SK-N-MC (cell line): Measurements from ENCODE around the gene TCHP.

ENCODE experiments used
- DNase-seq: peaks from one replicate; pipeline ENCODE4 v3.0.0-alpha.2; 2011; ENCODE audit warnings: low read depth, low spot score
- H3K27ac ChIP-seq: fragments of 200-600 bp; sonication (generic); 2 replicates; pipeline ENCODE4 v1.5.1; 2016; ENCODE audit warnings: mixed run types
- H3K36me3 ChIP-seq: fragments of 200-600 bp; sonication (generic); 2 replicates; pipeline ENCODE4 v1.6.1; 2017; ENCODE audit warnings: antibody characterized with exemption, low read length, mixed read lengths; ENCODE audit not compliant: insufficient read depth
- H3K4me3 ChIP-seq: fragments of 200-600 bp; sonication (generic); 2 replicates; pipeline ENCODE4 v1.5.1; 2016
- H3K9ac ChIP-seq: fragments of 200-600 bp; sonication (generic); 2 replicates; pipeline ENCODE4 v1.8.0; 2017; ENCODE audit warnings: mixed run types, mixed read lengths; ENCODE audit not compliant: insufficient read length
- H3K9me3 ChIP-seq: fragments of 200-600 bp; sonication (generic); 2 replicates; pipeline ENCODE4 v1.6.1; 2017; ENCODE audit warnings: low read depth, mild to moderate bottlenecking, antibody characterized with exemption, low read length, moderate library complexity, mixed read lengths
- EZH2 ChIP-seq: fragments of 200-600 bp; sonication (generic); IDR thresholded peaks from one replicate; pipeline ENCODE4 v1.6.1; 2017; ENCODE audit warnings: antibody characterized with exemption
- FOXP2 ChIP-seq: optimal IDR thresholded peaks from 2 replicates; pipeline ENCODE3; 2011; ENCODE audit warnings: mild to moderate bottlenecking, moderate library complexity; ENCODE audit not compliant: insufficient read depth; ENCODE audit errors: extremely low read length, control extremely low read depth
- POLR2AphosphoS5 ChIP-seq: IDR thresholded peaks from 2 replicates; pipeline ENCODE4 v1.6.1; 2012; ENCODE audit warnings: mild to moderate bottlenecking, low read depth, low read length, borderline replicate concordance

The TCHP gene

DNA sequence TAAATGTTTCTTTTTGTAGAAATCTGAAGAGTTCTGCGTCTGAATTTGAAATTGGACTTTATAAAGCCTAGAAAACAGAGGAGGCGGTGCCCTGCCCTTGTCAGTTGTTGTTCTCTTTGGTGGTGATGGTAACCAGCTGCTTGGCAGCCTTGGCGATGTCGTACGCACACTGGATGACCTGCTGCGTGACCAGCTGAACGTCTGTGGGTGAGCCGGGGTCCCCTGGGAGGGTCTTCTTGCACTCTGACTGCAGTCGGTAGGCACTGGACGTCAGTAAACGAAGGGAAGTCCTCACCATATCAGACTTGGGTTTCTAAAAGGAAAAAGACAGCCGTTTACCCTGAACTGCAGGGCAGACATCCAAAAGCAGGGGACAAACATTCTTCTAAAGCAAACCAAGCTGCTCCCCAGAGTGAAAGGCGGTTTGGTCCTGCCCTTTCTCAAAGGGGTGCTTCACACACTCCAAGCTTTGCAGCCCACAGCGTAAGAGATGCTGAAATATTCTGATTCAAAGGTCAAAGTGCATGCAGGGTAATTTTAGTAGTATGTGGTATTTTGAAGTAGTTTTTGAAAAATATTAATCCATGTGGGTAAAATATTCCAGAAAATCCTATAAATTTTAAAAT, 32.9 kb downstream of the TCHP start:
- H3K9ac ChIP-seq: no peak overlapping the region
- no peak overlapping the region for H3K27ac ChIP-seq
- no peak overlapping the region for H3K4me3 ChIP-seq
- no peaks in the 10 kb centered on the region for H3K9me3 ChIP-seq
- H3K36me3 ChIP-seq: peaks cover 25% of the 10 kb centered on the region
- no peak for DNase-seq
- TF ChIP-seq POLR2AphosphoS5 (no peak), EZH2 (no peak), FOXP2 (no peak)

DNA sequence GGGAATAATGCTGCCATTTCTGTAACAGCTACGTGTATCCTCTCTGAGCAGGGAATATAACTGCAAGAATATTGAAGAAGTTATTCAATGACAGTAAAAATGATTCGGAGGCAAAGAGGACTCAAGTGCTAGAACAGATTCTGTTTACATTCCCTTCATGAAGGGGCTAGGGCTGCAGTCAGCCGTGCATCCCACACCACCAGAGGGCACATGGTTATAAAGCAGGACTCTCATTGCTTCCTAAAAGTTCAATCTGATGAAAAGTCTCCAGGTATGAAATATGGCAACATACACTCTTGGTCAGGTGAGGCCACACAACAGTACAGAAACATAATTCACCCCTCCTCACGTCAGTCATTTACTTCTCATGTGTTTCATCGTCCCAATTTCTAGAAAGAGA, 34.0 kb downstream of the TCHP start:
- Histone ChIP-seq H3K36me3 (peaks cover 35% of the 10 kb centered on the region), H3K4me3 (no peak overlapping the region), H3K9me3 (no peaks in the 10 kb centered on the region), H3K27ac (no peak overlapping the region), H3K9ac (no peak overlapping the region)
- no peak for TF ChIP-seq FOXP2
- TF ChIP-seq EZH2: no peak
- TF ChIP-seq POLR2AphosphoS5: no peak
- DNase-seq: no peak

DNA sequence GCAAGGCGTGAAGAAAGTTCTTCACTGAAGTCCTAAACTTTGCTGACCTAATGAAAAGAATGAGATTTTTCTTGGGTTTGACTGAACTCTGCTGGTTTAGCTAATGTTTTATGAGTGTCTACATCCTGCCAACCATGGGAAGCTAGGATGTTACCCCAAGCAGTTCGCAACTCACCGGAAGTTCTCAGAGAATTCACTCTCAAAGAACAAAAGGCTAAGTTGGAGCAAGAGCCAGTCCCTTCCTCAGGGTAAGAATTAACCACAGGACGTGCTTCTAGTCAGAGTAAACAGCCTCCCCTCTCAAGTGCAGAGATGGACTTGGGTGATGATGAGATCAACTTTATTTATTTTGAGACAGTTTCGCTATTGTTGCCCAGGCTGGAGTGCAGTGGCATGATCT, 37.3 kb downstream of the TCHP start:
- no peak for DNase-seq

DNA sequence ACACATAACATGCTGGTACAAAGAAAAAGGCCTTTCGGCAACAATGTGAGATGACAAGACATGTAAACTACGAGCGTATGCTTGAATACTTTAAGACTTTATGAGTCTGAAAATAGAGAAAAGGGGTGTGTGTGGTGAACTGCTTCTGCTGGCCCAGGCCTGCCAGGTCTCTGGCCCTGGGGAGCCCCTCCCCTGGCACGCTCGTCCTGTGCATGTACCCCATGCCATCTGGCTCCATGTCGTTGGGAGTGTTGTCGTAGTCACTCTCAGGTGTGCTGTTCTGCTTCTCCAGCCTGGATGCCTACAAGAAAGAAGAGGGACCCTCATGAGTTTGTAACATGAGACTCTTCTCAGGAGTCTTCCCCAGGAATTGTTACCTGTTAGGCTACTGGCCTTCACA, 38.9 kb downstream of the TCHP start:
- Histone ChIP-seq H3K36me3 (peaks cover 22% of the 10 kb centered on the region; the same call in 1 of the 2 replicates), H3K9ac (no peak overlapping the region), H3K4me3 (no peak overlapping the region), H3K9me3 (no peaks in the 10 kb centered on the region), H3K27ac (no peak overlapping the region)
- DNase-seq: no peak
- TF ChIP-seq EZH2 (no peak), FOXP2 (no peak), POLR2AphosphoS5 (no peak)

More for the DNA sequence above, 37.3 kb downstream of the TCHP start:
- Histone ChIP-seq H3K27ac (no peak overlapping the region), H3K36me3 (peaks cover 26% of the 10 kb centered on the region; the same call in 1 of the 2 replicates), H3K9ac (no peak overlapping the region), H3K4me3 (no peak overlapping the region), H3K9me3 (no peaks in the 10 kb centered on the region)
- TF ChIP-seq FOXP2 (no peak), POLR2AphosphoS5 (no peak), EZH2 (no peak)

DNA sequence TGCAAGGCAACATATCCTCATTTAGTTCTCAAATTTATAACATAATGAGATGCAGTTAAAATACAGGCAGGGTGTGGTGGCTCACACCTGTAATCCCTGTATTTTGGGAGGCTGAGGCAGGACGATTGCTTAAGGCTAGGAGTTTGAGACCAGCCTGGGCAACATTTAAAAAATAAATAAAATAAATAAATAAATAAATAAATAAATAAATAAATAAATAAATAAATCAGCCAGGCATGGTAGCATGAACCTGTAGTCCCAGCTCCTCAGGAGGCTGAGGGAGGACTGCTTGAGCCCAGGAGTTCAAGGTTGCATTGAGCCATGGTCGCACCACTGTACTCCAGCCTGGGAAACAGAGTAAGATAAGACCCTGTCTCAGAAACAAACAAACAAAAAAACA, 39.4 kb downstream of the TCHP start:
- H3K4me3 ChIP-seq: no peak overlapping the region
- no peak overlapping the region for H3K27ac ChIP-seq
- H3K36me3 ChIP-seq: peaks cover 22% of the 10 kb centered on the region; the same call in 1 of the 2 replicates
- no peak for DNase-seq
- TF ChIP-seq FOXP2: no peak
- no peak for TF ChIP-seq EZH2
- no peak for TF ChIP-seq POLR2AphosphoS5
- no peaks in the 10 kb centered on the region for H3K9me3 ChIP-seq
- H3K9ac ChIP-seq: no peak overlapping the region

DNA sequence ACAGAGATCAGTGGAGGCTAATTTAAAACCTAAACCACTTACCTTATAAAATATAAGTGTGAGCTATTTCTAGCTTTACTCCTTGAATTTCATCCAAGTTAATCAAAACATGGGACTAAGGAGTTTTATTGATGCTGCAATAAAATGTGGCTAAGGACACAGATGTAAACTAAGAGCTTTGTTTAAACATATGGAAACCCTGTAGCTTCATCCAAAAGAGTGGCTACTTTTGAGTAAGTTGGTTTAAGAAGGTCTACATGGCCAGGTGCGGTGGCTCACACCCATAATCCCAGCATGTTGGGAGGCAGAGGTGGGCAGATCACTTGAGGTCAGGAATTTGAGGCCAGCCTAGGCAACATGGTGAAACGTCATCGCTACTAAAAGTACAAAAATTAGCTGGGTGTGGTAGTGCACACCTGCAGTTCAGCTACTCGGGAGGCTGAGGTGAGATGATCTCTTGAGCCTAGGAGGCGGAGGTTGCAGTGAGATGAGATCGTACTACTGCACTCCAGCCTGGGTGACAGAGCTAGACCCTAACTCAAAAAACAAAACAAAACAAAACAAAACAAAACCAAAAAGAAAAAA, 40.4 kb downstream of the TCHP start:
- TF ChIP-seq EZH2 (no peak), POLR2AphosphoS5 (no peak), FOXP2 (no peak)
- H3K27ac ChIP-seq: no peak overlapping the region
- no peak for DNase-seq
- H3K9ac ChIP-seq: no peak overlapping the region
- H3K9me3 ChIP-seq: no peaks in the 10 kb centered on the region
- peaks cover 22% of the 10 kb centered on the region; the same call in 1 of the 2 replicates for H3K36me3 ChIP-seq
- no peak overlapping the region for H3K4me3 ChIP-seq

DNA sequence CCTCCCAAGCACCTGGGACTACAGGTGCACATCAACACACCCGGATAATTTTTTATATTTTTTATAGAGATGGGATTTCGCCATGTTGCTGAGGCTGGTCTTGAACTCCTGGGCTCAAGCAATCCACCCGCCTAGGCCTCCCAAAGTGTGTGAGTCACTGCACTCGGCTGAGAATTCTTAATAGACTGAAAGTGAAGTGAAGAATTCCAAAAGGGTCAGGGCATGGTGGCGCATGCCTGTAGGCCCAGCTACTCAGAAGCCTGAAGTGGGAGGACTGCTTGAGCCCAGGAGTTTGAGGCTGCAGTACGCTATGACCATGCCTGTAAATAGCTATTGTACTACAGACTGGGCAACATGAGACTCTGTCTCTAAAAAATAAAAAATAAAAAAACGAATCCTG, 43.7 kb downstream of the TCHP start:
- no peak overlapping the region for H3K9ac ChIP-seq
- DNase-seq: no peak
- H3K27ac ChIP-seq: no peak overlapping the region
- H3K9me3 ChIP-seq: no peaks in the 10 kb centered on the region
- H3K36me3 ChIP-seq: peaks cover 9% of the 10 kb centered on the region; the same call in 1 of the 2 replicates
- TF ChIP-seq FOXP2 (no peak), EZH2 (no peak), POLR2AphosphoS5 (no peak)
- no peak overlapping the region for H3K4me3 ChIP-seq

DNA sequence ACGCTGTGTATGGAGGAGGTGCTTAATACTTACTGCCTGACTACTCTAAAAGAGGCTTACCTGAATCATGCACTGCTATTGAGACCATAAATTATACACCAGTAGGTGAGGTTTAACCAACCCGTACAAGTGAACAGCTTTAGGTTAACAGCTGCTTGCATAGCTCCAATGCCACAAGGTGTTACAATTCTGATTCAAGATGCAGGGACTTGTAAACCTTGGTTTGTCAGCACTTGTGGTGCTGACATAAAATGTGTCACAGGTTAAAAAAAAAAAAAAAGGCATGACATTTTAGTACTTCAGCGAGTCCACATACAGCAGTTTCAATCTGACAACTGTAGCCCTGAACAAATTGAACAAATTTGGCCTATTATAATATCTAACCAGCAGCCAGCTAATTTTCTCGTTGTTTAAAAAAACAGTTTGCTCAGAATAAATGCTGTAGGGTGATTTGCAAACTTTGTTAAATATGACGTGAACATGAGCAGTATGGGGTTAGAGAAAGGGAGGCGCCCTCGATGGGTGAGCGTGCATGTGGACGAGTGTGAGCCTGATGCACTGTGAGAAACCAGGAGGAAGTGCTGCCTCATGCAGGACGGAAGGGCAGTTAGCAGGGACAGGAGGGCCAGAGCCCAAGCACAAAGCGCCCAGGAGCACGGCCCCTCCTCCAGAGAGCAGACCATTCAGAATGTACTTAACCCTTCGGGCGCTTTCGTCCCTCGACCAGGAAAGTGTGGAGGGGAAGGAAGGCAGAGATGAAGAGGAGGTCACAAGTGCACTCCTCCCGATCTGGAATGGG, 44.7 kb downstream of the TCHP start:
- H3K27ac ChIP-seq: no peak overlapping the region
- TF ChIP-seq FOXP2 (no peak), POLR2AphosphoS5 (no peak), EZH2 (no peak)
- no peak for DNase-seq
- no peak overlapping the region for H3K9ac ChIP-seq
- H3K4me3 ChIP-seq: no peak overlapping the region
- H3K36me3 ChIP-seq: peaks cover 6% of the 10 kb centered on the region; the same call in 1 of the 2 replicates
- H3K9me3 ChIP-seq: no peaks in the 10 kb centered on the region

DNA sequence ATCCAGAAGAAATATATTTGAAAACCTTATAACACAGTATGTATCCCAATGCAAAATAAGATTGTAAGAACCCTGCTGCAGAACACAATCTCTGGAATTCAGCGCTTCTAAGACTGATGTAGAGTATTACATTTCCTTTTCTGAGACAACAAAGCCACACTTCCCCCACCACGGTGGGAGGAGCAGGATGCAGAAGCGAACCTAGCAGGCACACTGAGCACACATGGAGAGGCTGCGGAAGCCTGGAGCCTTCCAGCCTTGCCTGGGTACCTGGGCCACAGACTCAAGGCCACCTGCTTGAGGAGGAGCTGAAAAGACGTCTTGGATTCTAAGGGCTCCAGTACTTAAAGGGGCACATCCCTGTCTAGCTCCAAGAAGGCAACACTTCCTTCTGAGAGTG, 46.4 kb downstream of the TCHP start:
- DNase-seq: no peak
- H3K9me3 ChIP-seq: no peaks in the 10 kb centered on the region
- H3K36me3 ChIP-seq: peaks cover 15% of the 10 kb centered on the region
- no peak for TF ChIP-seq POLR2AphosphoS5
- H3K27ac ChIP-seq: no peak overlapping the region
- H3K9ac ChIP-seq: no peak overlapping the region
- no peak overlapping the region for H3K4me3 ChIP-seq
